Measurements from ENCODE around the gene ITM2B.

DNA sequence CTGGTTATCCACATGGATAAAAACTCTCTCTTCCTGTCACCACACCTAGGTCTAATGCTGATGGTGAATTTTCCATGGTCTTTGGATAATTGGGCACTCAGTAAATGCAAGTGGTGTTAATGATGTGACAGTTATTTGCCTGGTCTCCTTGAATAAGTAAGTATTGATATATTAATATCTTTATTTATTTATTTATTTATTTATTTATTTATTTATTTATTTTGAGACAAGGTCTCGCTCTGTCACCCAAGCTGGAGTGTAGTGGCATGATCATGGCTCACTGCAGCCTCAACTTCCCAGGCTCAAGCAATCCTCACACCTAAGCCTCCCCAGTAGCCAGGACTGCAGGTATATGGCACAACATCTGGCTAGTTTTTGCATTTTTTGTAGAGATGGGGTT is 46.3 kb upstream of the ITM2B start:
- TF ChIP-seq CTCF (IDR thresholded peaks at IDR 0.05) (no peak), EP300 (IDR thresholded peaks at IDR 0.05) (no peak), POLR2A (IDR thresholded peaks at IDR 0.05; ENCODE audit: low read depth) (no peak)
